Colonic mucosa (tissue), 4 donors: Measurements from ENCODE around the gene OBSCN. TPM values are rescaled to one million over a fixed set of nuclear protein-coding genes. Genes with fewer than 3 reads are reported as not detected.
"Not testable (repeated sequence)": the region's sequence is repeated elsewhere in the genome, so short reads cannot be mapped to it uniquely, and the experiment has no call there.

Experiments
- DNase-seq: peaks from one replicate; pipeline ENCODE4 v3.0.0-alpha.2; 2020
- H3K27ac ChIP-seq: fragments of 200-600 bp; one replicate; pipeline ENCODE4 v1.8.0; 2021
- H3K27me3 ChIP-seq: fragments of 200-600 bp; one replicate; pipeline ENCODE4 v1.8.0; 2021
- H3K36me3 ChIP-seq: fragments of 200-600 bp; one replicate; pipeline ENCODE4 v1.8.0; 2021
- H3K4me1 ChIP-seq: fragments of 200-600 bp; one replicate; pipeline ENCODE4 v1.8.0; 2021; ENCODE audit warnings: mild to moderate bottlenecking
- H3K4me3 ChIP-seq: fragments of 200-600 bp; one replicate; pipeline ENCODE4 v1.8.0; 2021
- H3K9ac ChIP-seq, 2 donors: one replicate each; pipeline ENCODE4 v1.7.0; 2013; ENCODE audit warnings: control low read depth in 2 of 2, low read depth in 2 of 2, low read length in 2 of 2
- H3K9me3 ChIP-seq: fragments of 200-600 bp; one replicate; pipeline ENCODE4 v1.8.0; 2021
- CTCF ChIP-seq: fragments of 200-600 bp; IDR thresholded peaks from one replicate; pipeline ENCODE4 v1.8.0; 2022; ENCODE audit warnings: antibody characterized with exemption, mild to moderate bottlenecking
- intact Hi-C: fragments of 100-400 bp; cut with DNase I; formaldehyde crosslinking; loops from one replicate; pipeline ENCODE4 v1.14.1; 2022
- total RNA-seq, 2 donors: library from RNA; stranded (reverse); fragmentation: NEBNext Ultra II Directional in 1 of 2; extraction: Animal tissue kit (Norgen Biotek cat#: 25700) in 1 of 2; gene quantifications; one replicate each; pipeline ENCODE4 v1.2.1, GENCODE V29; 2021
- donor health status: healthy.
- donor health status: DM: no; HTN: no; CAD: no.
- donor health status: DM: no; HTN: no; CAD: no.

Gene OBSCN
- total RNA-seq, 2 donors from 2014 or later, result 3.6 to 7.9 TPM

DNA sequence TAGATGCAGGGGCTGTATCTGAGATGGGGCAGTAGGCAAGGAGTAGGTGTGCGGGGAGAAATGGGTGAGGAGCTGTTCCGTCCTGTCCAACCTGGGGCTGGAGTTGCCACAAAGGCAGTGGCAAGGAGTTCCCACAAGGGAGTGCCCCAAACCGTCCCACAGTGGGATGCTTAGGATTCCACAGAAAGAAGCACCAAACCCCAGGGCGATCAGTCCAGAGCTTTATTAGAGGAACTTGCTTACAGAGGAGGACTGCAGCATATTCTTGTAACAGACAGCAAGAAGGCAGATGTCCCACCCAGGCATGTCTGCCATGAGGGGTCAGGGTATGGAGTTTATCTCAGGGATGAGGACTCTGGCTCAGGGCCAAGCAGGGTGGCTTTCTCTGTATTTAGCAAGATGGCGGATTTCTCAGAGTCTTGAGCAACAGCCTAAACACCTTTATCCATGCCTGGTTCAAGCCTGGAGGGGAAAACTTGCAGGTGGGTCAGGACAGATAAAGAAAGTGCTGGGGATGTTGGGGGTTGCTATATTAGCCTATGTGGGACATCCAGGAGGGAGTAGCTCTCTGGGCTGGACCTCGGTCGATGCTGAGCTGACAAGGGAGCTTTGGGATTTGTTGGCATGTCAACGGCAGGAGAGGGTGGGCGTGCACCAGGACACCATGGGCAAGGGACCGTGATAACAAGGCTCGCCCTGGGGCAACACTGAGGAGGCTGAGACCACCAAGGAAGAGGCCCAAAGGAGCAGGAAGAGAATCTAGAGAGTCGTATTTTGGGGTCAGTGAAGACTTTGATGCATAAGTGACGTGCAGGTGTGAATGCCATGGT is 32.8 kb downstream of the OBSCN start:
- intact Hi-C loops, result no loop called here
- DNase-seq, result no peak
- Histone ChIP-seq H3K4me1 (no peaks in the 10 kb centered on the region), H3K9me3 (no peaks in the 10 kb centered on the region), H3K9ac (no peak overlapping the region), H3K36me3 (no peaks in the 10 kb centered on the region), H3K27me3 (no peaks in the 10 kb centered on the region), H3K27ac (no peak overlapping the region), H3K4me3 (no peak overlapping the region)
- no peak for TF ChIP-seq CTCF

DNA sequence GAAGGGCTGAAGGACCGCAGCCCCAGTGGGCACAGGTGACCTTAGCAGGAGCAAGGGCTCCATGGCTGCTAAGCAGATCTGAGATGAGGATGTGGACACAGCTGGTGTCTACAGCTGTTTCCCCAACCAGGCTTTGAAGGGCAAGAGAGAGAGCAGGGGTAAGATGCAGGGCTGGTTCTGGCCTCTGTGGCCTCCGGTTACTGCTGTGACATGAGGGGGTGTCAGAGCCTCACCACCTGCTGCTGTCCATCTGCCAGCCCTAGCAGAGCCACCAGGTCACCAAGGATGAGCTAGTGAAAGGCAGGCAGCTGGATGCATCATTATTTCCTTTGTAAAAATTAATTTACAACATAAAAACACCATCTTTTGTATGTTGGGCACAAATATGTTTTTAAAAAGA is 33.4 kb downstream of the OBSCN start:
- no peak for DNase-seq
- no peaks in the 10 kb centered on the region for H3K36me3 ChIP-seq
- no peaks in the 10 kb centered on the region for H3K27me3 ChIP-seq
- TF ChIP-seq CTCF, result no peak
- intact Hi-C loops, result no loop called here
- no peak overlapping the region for H3K27ac ChIP-seq
- no peaks in the 10 kb centered on the region for H3K9me3 ChIP-seq
- no peak overlapping the region for H3K9ac ChIP-seq
- no peaks in the 10 kb centered on the region for H3K4me1 ChIP-seq
- H3K4me3 ChIP-seq, result no peak overlapping the region

- H3K27me3 ChIP-seq, result no peaks in the 10 kb centered on the region
- no peak overlapping the region for H3K4me3 ChIP-seq
- intact Hi-C loops, result no loop called here
- no peak overlapping the region for H3K27ac ChIP-seq
- DNase-seq, result no peak
- H3K9ac ChIP-seq, result no peak overlapping the region
- no peak for TF ChIP-seq CTCF
- no peaks in the 10 kb centered on the region for H3K4me1 ChIP-seq
- no peaks in the 10 kb centered on the region for H3K36me3 ChIP-seq
- no peaks in the 10 kb centered on the region for H3K9me3 ChIP-seq
Observed at GRCh38 chr1:228242409-228242808, 34.6 kb downstream of the OBSCN start.

DNA sequence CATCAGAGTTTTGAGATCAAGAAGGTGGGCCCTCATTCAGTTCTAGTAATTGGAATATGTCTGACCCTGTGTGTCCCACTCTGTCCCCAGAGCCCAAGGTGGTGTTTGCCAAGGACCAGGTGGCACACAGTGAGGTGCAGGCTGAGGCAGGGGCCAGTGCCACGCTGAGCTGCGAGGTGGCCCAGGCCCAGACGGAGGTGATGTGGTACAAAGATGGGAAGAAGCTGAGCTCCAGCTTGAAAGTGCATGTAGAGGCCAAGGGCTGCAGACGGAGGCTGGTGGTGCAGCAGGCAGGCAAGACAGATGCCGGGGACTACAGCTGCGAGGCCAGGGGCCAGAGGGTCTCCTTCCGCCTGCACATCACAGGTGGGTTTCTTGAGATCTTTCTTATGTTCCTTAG is 35.2 kb downstream of the OBSCN start:
- Histone ChIP-seq H3K9ac (no peak overlapping the region), H3K4me1 (no peaks in the 10 kb centered on the region), H3K4me3 (no peak overlapping the region), H3K36me3 (no peaks in the 10 kb centered on the region), H3K27ac (no peak overlapping the region), H3K9me3 (no peaks in the 10 kb centered on the region), H3K27me3 (no peaks in the 10 kb centered on the region)
- intact Hi-C loops, result no loop called here
- no peak for TF ChIP-seq CTCF
- DNase-seq, result no peak

DNA sequence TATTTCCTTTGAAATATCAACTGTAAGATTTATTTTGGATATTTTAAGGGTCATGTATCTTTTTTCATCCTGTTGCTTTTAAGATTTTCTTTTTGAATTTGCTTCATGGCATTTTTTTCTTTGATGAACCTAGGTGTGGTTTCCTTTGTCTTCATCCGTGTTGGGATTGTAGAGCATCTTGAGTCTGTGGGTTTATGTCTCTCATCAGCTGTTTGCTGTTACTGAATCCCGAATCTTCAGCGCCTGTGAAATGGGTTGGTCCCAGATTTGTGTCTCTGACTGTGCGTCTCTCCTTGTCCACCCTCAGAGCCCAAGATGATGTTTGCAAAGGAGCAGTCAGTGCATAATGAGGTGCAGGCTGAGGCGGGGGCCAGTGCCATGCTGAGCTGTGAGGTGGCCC is 36.1 kb downstream of the OBSCN start:
- DNase-seq, H3K27me3 ChIP-seq, intact Hi-C loops, H3K4me3 ChIP-seq, H3K4me1 ChIP-seq, H3K9me3 ChIP-seq, H3K27ac ChIP-seq, H3K9ac ChIP-seq, H3K36me3 ChIP-seq: not testable (repeated sequence)

- H3K36me3 ChIP-seq, result no peaks in the 10 kb centered on the region
- intact Hi-C loops, result no loop called here
- H3K4me3 ChIP-seq, result no peak overlapping the region
- H3K9ac ChIP-seq, result no peak overlapping the region
- H3K27me3 ChIP-seq, result no peaks in the 10 kb centered on the region
- no peaks in the 10 kb centered on the region for H3K4me1 ChIP-seq
- H3K27ac ChIP-seq, result no peak overlapping the region
- no peak for DNase-seq
- no peak for TF ChIP-seq CTCF
- no peaks in the 10 kb centered on the region for H3K9me3 ChIP-seq
Observed at GRCh38 chr1:228245111-228245510, 37.3 kb downstream of the OBSCN start.
